ENCODE results near the gene PDZK1IP1. TPM values are rescaled to one million over a fixed set of nuclear protein-coding genes. Genes with fewer than 3 reads are reported as not detected.
"Not testable (repeated sequence)": the region's sequence is repeated elsewhere in the genome, so short reads cannot be mapped to it uniquely, and the experiment has no call there.

The PDZK1IP1 gene
- total and polyA plus RNA-seq, 2 donors = 0.20 TPM; not detected in 1

DNA sequence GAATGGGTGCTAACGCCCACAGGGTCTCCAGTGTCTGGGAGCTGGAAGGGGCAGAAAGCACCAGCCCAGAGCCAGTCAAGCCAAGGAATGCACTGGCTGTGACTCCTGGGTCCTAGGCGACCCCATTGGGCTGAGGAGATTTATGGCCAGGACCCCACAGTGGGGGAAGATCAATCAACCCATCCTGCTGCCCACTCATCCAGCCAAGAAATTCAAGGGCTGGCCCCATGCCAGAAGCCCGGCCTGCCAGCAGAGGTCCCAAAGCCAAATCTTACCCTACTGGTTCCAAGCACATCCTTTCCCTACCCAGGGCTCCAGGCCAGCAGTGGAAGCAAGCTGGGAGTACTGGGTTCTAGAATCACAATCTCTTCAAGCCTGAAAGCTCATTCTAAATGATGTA lies 6.8 kb upstream of the PDZK1IP1 start:
- 57% methylated on average over 3 of the region's 3 CpGs for WGBS

DNA sequence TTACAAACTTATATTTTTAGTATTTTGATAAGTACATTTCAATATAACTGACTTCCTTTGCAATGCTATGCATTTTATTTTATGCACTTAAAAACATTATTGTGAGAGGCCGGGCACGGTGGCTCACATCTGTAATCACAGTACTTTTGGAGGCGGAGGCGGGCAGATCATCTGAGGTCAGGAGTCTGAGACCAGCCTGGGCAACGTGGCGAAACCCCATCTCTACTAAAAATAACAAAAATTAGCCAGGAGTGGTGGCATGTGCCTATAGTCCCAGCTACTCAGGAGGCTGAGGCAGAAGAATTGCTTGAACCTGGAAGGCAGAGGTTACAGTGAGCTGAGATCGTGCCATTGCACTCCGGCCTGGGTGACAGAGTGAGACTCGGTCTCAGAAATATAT lies 6.1 kb upstream of the PDZK1IP1 start:
- not testable (repeated sequence) for H3K36me3 ChIP-seq (ENCODE audit: insufficient read depth); H3K4me3 ChIP-seq (ENCODE audit: low read depth, low read length); H3K27ac ChIP-seq (ENCODE audit: low read depth); DNase-seq (ENCODE audit: extremely low spot score); H3K4me1 ChIP-seq (ENCODE audit: insufficient read depth)
- WGBS = 83% methylated on average over 9 of the region's 9 CpGs

More for the DNA sequence above, 6.8 kb upstream of the PDZK1IP1 start:
- no peak for DNase-seq (ENCODE audit: extremely low spot score)
- Histone ChIP-seq H3K27ac (ENCODE audit: low read depth) (no peak overlapping the region), H3K4me3 (ENCODE audit: low read depth, low read length) (no peak overlapping the region), H3K4me1 (ENCODE audit: insufficient read depth) (no peaks in the 10 kb centered on the region), H3K36me3 (ENCODE audit: insufficient read depth) (no peaks in the 10 kb centered on the region)

DNA sequence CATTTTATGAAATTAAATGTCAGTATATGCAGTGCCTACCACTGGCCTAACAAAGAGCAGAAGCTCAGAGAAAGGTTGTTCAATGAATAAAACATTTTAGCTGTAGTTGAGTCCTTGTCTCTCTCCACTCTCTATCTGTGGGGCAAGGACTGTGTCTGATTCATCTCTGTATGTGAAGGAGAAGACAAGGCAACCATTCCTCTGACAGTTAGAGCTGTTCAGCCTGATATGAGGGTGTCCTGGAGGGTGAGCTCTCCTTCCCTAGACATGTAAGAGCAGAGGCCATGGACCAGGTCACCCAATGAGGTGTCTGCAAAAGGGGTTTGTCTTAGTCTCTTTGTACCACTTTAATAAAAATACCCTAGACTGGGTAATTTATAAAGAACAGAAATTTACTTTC lies 4.5 kb upstream of the PDZK1IP1 start:
- H3K36me3 ChIP-seq (ENCODE audit: insufficient read depth) = no peaks in the 10 kb centered on the region
- no peak for DNase-seq (ENCODE audit: extremely low spot score)
- H3K4me1 ChIP-seq (ENCODE audit: insufficient read depth) = no peaks in the 10 kb centered on the region
- no peak overlapping the region for H3K27ac ChIP-seq (ENCODE audit: low read depth)
- no peak overlapping the region for H3K4me3 ChIP-seq (ENCODE audit: low read depth, low read length)

DNA sequence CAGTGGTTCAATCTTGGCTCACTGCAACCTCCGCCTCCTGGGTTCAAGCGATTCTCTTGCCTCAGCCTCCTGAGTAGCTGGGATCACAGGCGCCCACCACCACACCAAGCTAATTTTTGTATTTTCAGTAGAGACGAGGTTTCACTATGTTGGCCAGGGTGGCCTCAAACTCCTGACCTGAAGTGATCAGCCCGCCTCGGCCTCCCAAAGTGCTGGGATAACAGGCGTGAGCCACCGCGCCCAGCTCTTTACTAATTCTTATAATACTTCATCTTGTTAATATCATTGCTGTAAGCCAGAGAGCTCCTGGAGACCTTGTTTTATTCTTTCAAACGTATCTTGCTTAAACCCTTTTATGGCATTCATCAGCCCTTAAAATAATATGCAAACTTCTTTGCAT lies 3.7 kb upstream of the PDZK1IP1 start:
- not testable (repeated sequence) for DNase-seq (ENCODE audit: extremely low spot score); H3K27ac ChIP-seq (ENCODE audit: low read depth); H3K36me3 ChIP-seq (ENCODE audit: insufficient read depth); H3K4me1 ChIP-seq (ENCODE audit: insufficient read depth); H3K4me3 ChIP-seq (ENCODE audit: low read depth, low read length)
- WGBS = 87% methylated on average over 10 of the region's 10 CpGs

DNA sequence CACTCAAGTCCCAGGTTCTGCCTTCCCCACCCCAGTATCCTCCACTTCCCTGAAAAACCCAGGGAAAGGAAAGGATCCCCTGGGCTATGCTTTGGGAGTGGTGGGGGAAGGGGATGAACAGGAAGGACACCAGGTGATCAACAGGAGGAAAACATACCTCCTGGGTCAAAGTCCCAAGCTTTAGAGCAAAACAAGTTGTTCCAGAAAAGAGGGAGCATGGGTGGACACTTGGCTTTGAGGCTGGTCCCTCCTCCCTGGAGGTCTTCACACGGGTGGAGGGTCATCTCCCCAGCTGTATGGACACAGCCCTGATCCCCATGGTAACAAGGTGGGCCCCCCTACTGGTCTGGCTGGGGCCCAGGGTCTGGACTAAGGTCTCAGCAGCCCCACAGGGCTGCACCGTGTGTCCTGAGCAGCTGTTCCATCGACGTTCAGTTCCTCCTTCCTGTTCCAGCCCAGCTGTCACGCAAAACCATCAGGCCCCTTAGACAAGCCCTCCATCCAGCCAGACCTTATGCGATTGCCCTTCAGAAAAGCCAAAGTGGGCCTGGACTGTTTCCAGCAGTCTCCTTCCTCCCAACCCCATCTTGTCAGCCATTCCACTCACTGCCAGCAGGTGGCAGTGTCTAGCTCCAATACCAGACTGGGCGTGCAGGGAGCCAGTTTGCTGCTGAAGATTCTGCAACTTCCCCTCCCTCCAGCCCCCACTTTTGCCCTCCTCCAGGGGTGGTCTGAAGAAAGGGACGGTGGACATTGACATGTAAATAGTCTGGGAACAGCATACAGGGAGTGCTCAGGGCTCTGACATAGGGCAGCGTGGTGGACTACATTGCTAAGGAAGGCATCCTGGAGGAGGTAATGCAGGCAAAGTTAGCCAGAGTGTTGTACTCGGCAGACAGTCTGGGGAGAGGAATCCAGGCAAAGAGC lies 2.9 kb upstream of the PDZK1IP1 start:
- H3K36me3 ChIP-seq (ENCODE audit: insufficient read depth) = no peaks in the 10 kb centered on the region
- peak; percentile 35 for DNase-seq (ENCODE audit: extremely low spot score)
- no peak overlapping the region for H3K4me3 ChIP-seq (ENCODE audit: low read depth, low read length)
- H3K27ac ChIP-seq (ENCODE audit: low read depth) = no peak overlapping the region
- no peaks in the 10 kb centered on the region for H3K4me1 ChIP-seq (ENCODE audit: insufficient read depth)
- WGBS = 9% methylated on average over 10 of the region's 10 CpGs

DNA sequence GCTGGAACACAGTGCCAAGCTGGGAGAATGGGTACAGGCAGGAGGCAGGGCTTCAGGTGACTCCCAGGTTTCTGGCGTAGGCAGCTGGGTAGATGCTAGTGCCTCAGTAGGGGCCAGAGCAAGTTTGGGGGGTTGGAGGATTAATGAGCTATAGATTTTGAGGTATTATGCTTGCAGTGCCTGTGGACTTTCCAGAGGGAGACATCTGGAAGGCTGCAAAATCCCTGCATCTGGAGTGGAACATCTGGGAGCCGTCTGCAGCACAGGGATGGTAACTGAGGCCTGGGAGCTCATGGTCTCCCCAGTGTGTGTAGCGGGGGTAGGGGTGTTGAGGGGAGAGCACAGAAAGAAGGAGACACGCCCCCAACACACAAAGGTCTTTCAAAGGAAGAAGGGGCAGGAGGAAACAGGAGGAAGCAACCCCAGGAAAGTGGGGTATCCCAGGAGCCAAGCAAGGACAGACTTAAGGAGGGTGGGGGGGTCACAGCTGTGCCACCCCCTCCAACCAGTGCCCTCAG lies 2.2 kb upstream of the PDZK1IP1 start:
- WGBS = 62% methylated on average over 4 of the region's 4 CpGs
- Histone ChIP-seq H3K36me3 (ENCODE audit: insufficient read depth) (no peaks in the 10 kb centered on the region), H3K4me1 (ENCODE audit: insufficient read depth) (no peaks in the 10 kb centered on the region), H3K4me3 (ENCODE audit: low read depth, low read length) (no peak overlapping the region), H3K27ac (ENCODE audit: low read depth) (no peak overlapping the region)
- DNase-seq (ENCODE audit: extremely low spot score) = no peak

DNA sequence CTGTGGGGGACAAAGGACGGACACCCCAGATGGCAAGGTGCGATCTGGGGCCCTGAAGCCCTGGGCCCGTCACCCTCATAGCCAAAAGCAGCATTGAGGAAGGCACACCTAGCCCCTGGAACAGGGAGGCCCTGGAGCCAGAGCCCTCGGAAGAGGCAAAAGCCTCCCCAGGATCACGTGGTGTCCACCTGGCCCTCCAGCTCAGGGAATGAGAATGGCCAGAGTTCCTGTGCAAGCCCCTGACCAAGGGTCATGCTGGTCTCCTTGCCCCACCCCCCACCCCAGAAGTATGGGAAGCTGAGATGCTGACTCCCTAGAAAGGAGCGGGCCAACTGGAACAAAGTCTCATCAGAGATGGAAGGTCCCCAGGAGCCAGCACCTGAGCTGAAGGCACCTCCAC lies 1.0 kb upstream of the PDZK1IP1 start:
- H3K4me1 ChIP-seq (ENCODE audit: insufficient read depth) = no peaks in the 10 kb centered on the region
- H3K4me3 ChIP-seq (ENCODE audit: low read depth, low read length) = no peak overlapping the region
- no peak overlapping the region for H3K27ac ChIP-seq (ENCODE audit: low read depth)
- no peaks in the 10 kb centered on the region for H3K36me3 ChIP-seq (ENCODE audit: insufficient read depth)
- WGBS = 98% methylated on average over 6 of the region's 6 CpGs
- DNase-seq (ENCODE audit: extremely low spot score) = no peak

DNA sequence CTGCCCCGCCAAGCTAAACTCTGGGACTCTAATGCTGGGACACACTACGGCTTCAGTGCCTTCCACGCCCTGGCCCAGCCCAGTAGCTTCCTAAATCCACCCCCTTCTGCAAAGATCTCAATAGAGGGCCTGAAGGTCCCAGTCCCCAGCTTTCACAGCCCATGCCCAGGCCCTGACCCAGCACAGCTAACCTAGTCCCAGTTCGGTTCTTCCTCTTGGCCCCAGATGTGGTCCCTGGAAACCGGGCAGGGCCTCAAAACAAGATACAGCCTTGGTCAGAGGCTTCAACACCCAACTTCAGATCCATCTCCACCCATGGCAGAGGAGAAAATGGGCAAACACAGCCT lies 646 bp upstream of the PDZK1IP1 start:
- no peak for DNase-seq (ENCODE audit: extremely low spot score)
- Histone ChIP-seq H3K27ac (ENCODE audit: low read depth) (no peak overlapping the region), H3K4me3 (ENCODE audit: low read depth, low read length) (no peak overlapping the region), H3K4me1 (ENCODE audit: insufficient read depth) (no peaks in the 10 kb centered on the region), H3K36me3 (ENCODE audit: insufficient read depth) (no peaks in the 10 kb centered on the region)
- WGBS = 51% methylated on average over 5 of the region's 5 CpGs

DNA sequence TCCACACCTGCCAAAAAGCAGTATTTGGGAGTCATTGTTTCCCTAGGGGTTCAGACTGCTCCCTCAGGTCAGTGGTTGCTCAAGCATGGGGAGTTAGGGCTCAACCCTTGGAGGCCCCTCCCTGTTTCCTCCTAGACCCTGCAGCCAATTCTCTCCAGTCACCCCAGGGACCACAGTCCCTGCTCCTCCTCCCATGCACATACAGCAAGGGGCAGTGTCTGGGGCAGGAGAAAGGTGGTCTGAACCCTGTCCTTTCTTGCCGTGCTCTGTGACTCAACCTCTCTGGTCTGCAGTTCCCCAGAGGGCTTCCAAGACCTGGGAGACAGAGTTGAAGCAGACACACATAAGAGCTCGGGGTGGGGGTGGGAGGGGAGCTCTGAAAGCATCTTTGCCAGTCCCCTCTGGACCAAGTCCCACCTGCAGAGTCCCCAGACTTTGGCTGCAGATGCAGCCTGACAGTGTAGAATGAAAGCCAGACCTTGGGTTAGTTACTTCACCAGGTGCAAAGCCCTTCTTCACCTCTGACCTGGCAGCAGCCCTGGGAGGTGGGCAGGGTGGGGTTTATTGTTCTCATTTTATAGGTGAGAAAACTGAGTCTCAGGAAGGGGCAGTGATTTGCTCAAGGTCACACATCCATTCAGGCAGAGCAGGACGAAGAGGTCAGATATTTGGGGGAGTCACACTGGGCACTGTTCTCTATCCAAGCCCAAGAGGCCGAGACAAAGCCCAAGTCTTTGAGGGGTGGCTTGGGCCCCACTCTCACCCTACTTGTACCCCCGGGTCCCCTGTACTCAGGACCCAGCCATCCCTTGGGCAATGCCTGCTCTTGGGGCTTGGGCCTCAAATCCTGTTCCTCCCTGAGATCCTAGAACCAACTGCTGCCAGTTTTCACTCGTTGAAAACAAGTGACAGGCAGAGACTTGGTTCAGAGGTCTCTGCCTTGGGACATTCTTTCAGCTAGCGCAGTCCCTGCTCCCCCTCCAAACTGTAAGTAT lies 748 bp downstream of the PDZK1IP1 start:
- whole genome bisulfite sequencing = 78% methylated on average over 7 of the region's 7 CpGs
- H3K4me1 ChIP-seq (ENCODE audit: insufficient read depth) = no peaks in the 10 kb centered on the region
- H3K36me3 ChIP-seq (ENCODE audit: insufficient read depth) = no peaks in the 10 kb centered on the region
- DNase-seq (ENCODE audit: extremely low spot score) = no peak
- no peak overlapping the region for H3K4me3 ChIP-seq (ENCODE audit: low read depth, low read length)
- no peak overlapping the region for H3K27ac ChIP-seq (ENCODE audit: low read depth)

DNA sequence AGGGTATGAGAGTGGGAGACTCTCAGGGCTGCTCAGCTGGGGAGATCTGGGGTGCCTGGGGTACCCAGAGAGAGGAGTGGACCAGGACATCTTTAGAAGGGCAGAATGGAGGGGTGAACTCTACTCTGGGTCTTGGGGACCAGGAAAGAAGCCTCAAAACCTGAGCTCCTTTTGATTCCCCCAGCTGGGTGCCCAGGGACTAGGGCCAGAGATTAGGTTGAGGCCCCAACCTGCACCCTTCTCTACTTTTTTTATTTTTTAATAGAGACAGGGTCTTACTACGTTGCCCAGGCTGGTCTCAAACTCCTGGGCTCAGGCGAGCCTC lies 1.9 kb downstream of the PDZK1IP1 start:
- 80% methylated on average over 2 of the region's 2 CpGs for WGBS
- Histone ChIP-seq H3K4me1 (ENCODE audit: insufficient read depth) (no peaks in the 10 kb centered on the region), H3K27ac (ENCODE audit: low read depth) (no peak overlapping the region), H3K36me3 (ENCODE audit: insufficient read depth) (no peaks in the 10 kb centered on the region), H3K4me3 (ENCODE audit: low read depth, low read length) (no peak overlapping the region)
- no peak for DNase-seq (ENCODE audit: extremely low spot score)

DNA sequence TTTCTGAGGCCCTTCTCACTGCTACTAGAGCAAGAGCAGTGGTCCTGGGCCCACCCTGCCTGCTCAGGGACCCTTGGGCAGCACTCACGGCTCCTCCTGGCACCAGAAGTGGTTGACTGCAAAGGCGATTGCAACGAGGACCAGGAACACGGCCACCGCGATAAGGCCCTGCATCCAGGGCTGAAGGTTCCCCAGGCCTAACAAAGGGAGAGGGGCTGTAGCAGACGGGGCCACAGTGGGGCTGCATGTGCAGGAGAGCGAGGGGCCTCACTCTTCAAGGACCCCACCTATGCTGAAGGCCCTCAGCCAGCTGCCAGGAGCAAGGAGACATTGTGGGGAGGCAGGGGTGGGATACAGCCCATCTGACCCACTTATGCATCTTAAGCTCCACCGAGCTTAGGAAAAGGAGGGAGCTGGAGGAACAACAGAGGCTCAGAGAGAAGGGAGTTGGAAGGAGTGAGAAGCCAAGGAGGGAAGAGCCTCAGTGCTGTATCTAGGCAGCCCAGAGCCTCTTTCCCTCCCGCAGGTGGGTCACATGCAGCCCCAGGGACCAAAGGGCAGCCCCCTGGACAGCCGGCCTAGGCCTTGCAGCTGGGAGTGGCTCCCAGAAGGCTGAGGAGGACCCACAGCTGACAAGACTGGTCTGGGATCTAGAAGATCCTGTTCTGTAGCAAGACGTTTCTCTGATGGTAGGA lies 2.5 kb downstream of the PDZK1IP1 start:
- H3K36me3 ChIP-seq (ENCODE audit: insufficient read depth) = no peaks in the 10 kb centered on the region
- H3K4me3 ChIP-seq (ENCODE audit: low read depth, low read length) = no peak overlapping the region
- no peak overlapping the region for H3K27ac ChIP-seq (ENCODE audit: low read depth)
- 79% methylated on average over 12 of the region's 12 CpGs for WGBS
- no peak for DNase-seq (ENCODE audit: extremely low spot score)
- no peaks in the 10 kb centered on the region for H3K4me1 ChIP-seq (ENCODE audit: insufficient read depth)

DNA sequence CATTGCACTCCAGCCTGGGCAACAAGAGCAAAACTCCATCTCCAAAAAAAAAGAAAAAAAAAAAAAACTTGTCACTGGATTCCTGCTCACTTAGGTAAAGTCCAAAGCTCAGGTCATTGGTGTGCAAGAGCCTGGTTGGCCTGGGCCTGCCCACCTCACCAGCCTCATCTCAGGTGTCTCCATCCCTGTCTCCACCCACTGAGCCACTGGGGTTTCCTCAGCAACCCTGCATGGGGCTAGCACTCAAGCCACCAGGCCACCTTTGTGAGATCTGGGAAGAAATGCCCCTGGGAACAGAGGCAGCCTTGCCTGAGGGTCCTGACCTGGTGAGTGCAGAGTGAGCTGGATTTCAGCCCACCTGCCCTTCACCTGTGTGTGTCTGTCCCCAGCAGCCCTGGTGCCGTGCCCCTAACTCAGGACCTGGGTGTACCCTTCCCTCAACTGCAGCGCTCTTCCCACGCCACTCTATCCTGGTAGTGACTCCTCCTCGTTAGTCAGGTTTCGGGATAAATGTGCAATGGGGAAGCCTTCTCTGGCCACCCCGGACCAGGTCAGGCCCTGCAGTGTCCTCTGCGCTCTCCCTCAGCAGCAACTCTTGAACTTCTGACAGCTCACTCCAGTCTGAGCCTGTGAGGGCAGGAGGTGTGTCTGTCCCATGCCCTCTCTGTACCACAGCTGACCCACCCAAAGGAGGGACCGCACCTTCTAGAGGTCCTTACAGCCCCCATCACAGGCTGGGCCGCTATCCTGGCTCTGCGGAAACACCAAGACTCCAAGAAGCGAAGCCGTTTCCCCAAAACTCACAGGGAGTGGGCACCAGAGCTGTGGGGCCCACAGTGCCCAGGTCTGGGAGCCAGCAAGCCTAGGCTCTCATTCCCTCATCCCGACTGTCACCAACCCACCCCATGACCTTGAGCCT lies 3.3 kb downstream of the PDZK1IP1 start:
- Histone ChIP-seq H3K4me3 (ENCODE audit: low read depth, low read length) (no peak overlapping the region), H3K27ac (ENCODE audit: low read depth) (no peak overlapping the region), H3K36me3 (ENCODE audit: insufficient read depth) (no peaks in the 10 kb centered on the region), H3K4me1 (ENCODE audit: insufficient read depth) (no peaks in the 10 kb centered on the region)
- no peak for DNase-seq (ENCODE audit: extremely low spot score)
- WGBS = 94% methylated on average over 13 of the region's 13 CpGs
